GM12892 (cell line): ENCODE data around the gene TBATA.

Experiments used
- POLR2A ChIP-seq: IDR thresholded peaks from 2 replicates; pipeline ENCODE4 v1.6.1; 2011; ENCODE audit warnings: low read depth, low read length, control low read depth
- POLR2AphosphoS5 ChIP-seq: IDR thresholded peaks from 2 replicates; pipeline ENCODE4 v1.6.1; 2011; ENCODE audit warnings: low read depth, low read length, control low read depth
- TAF1 ChIP-seq: IDR thresholded peaks from 2 replicates; pipeline ENCODE4 v1.6.1; 2011; ENCODE audit warnings: low read depth, mild to moderate bottlenecking, control low read depth, low read length, borderline replicate concordance

- TF ChIP-seq TAF1 (no peak), POLR2A (no peak), POLR2AphosphoS5 (no peak)
Measured at GRCh38 chr10:70816220-70816894, 31.2 kb upstream of the TBATA start.
